Stomach (tissue), 9 donors: ENCODE measurements around the gene USP40. TPM values are rescaled to one million over a fixed set of nuclear protein-coding genes. Genes with fewer than 3 reads are reported as not detected.

Experiments used
- DNase-seq, 2 donors: peaks; one replicate each; pipeline versions ENCODE4 v3.0.0 to v3.0.0-alpha.2; 2013 to 2019
- H3K27ac ChIP-seq, 5 donors: fragments of 200-600 bp in 4 of 5; sonication (generic) in 4 of 5; one replicate each; pipeline ENCODE4 v1.5.1; 2013 to 2019; ENCODE audit warnings: mild to moderate bottlenecking in 1 of 5, moderate library complexity in 1 of 5
- H3K27me3 ChIP-seq, 3 donors: fragments of 200-600 bp; sonication (generic); one replicate each; pipeline ENCODE4 v1.5.1; 2017 to 2019; ENCODE audit warnings: mixed run types in 1 of 3
- H3K36me3 ChIP-seq, 4 donors: fragments of 200-600 bp; sonication (generic); 1 replicate in 3 of 4; 2 replicates in 1 of 4; pipeline ENCODE4 v1.5.1; 2016 to 2019
- H3K4me1 ChIP-seq, 4 donors: fragments of 200-600 bp; sonication (generic); one replicate each; pipeline ENCODE4 v1.5.1; 2016 to 2019
- H3K4me3 ChIP-seq, 4 donors: fragments of 200-600 bp; sonication (generic) in 3 of 4; one replicate each; pipeline ENCODE4 v1.5.1; 2016 to 2019; ENCODE audit warnings: mild to moderate bottlenecking in 1 of 4
- H3K9me3 ChIP-seq, 4 donors: fragments of 200-600 bp; sonication (generic); one replicate each; pipeline ENCODE4 v1.5.1; 2016 to 2019
- EP300 ChIP-seq: sonication (generic); formaldehyde crosslinking; IDR thresholded peaks from one replicate; pipeline ENCODE4 v1.6.1; 2017; ENCODE audit warnings: antibody characterized with exemption
- POLR2A ChIP-seq, 4 donors: fragments of 450-650 bp; IDR thresholded peaks; one replicate each; pipeline ENCODE4 v1.6.1; 2016; ENCODE audit warnings: antibody characterized with exemption in 4 of 4, control low read depth in 2 of 4, mild to moderate bottlenecking in 1 of 4, moderate library complexity in 1 of 4
- POLR2AphosphoS5 ChIP-seq, 3 donors: sonication (generic); formaldehyde crosslinking; IDR thresholded peaks; one replicate each; pipeline ENCODE4 v1.6.1; 2016; ENCODE audit warnings: antibody characterized with exemption in 3 of 3
- WGBS, 5 donors: extraction: QIAGEN DNeasy Blood & Tissue Kit in 3 of 5; methylation state at CpG; one replicate each; pipeline versions ENCODE4 v1.1.5 to v1.1.7; 2013 to 2018; 5-methylcytosine and 5-hydroxymethylcytosine counted together
- intact Hi-C: fragments of 100-400 bp; cut with DNase I; formaldehyde crosslinking; loops from one replicate; pipeline ENCODE4 v1.15.1; 2023; ENCODE audit warnings: low total_unique reads
- polyA plus RNA-seq, 3 donors: library from polyadenylated mRNA; stranded (reverse); fragments of 200-250 nt; gene quantifications; one replicate each; pipeline ENCODE4 v1.2.3, GENCODE V29; 2013
- total RNA-seq, 5 donors: library from RNA; depleted of rRNA; stranded (reverse); fragments of >200 nt; gene quantifications; one replicate each; pipeline versions ENCODE4 v1.1.0 to v1.2.3, GENCODE V29; 2014 to 2016
- TF ChIP-seq, protein P1 (sequence below), 7 experiments: fragments of 450-650 bp in 4 of 7; fragments of 200-600 bp in 3 of 7; sonication (generic) in 3 of 7; IDR thresholded peaks; one replicate each; pipeline ENCODE4 v1.5.1; 2016 to 2019; ENCODE audit warnings: antibody characterized with exemption in 7 of 7, control low read depth in 2 of 7, mild to moderate bottlenecking in 1 of 7
- donor health status: healthy with polysubstance abuse.
- donor health status: Bipolar disorder and iron deficiency.
- donor health status: healthy.

USP40 gene
- total and polyA plus RNA-seq, 8 donors: 14.5 to 186 (median 31.3) TPM

DNA sequence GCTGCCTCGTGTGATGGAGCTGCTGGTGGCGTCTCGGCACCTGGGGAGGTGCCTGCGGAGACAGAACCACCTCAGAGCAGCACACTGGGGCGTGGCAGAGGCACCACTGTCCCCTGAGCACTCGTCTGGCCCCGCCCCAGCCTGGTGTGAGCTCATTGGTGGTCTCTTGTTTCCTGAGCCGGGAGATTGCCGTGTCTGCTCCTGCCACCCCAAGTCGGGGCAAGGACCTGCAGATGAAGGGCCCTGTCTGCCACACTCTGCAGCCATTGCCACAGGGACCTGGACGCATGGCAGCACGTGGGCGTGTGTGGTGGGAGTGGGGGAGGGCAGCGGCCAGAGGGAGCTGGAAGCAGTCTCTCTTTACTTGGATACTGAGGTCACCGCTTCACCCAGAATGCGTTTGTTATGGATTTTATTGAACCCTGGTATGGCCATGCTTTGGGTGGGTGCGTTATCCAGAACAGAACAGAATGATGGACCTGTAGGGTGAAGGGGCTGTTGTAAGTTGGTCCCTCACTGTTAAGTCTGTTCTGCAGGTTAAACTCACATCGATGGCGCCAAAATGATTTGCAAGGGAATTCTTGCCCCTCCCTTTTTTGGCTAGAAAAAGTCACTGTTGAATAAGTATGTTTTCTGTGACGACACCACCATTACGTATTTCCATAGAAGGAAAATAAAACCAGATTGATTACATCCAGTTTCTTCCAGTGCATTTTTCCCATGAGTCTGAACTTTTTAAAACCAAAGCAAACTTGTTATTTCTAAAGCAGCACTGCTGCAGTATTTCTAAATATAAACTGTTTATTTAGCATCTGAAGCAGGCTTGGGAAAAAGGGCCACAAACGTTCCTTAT, 92.0 kb downstream of the USP40 start:
- intact Hi-C loops: no loop called here
- Histone ChIP-seq H3K4me1 (peaks cover 2 to 27% (median 23%) of the 10 kb centered on the region in 4 donors), H3K27me3 (no peaks in the 10 kb centered on the region), H3K36me3 (peaks cover 30 to 83% (median 78%) of the 10 kb centered on the region in 4 donors), H3K4me3 (no peak overlapping the region), H3K27ac (peak overlapping the region; percentile 26 to 69 (median 54)), H3K9me3 (no peaks in the 10 kb centered on the region)
- TF ChIP-seq EP300 (no peak), POLR2AphosphoS5 (IDR thresholded peaks at IDR 0.05) (peak in 1 of 3 donors; percentile 15)
- DNase-seq: peak; percentile 24 to 64
- 54 to 68% (median 57%) methylated on average over 15 to 22 of the region's 22 CpGs for WGBS, 5 donors

DNA sequence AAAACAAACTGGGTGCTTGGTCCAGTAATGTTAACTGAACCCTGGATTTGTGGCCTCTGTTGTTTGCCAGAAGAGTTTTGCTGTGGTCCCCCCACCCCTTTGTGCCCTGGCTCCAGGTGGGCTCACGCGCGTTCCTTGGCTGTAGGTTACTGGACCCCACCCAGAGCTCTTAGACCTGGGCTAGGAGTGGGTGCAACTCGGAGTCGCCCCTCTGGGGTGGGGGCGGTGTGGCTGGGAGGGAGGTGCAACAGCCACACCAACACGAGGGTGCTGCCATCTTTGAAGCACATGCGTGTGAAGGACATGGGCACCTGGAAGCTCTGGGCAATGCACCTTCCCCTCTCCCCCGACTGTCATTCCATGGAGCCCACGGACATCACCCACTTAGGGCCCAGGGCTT, 92.7 kb downstream of the USP40 start:
- DNase-seq: peak in 1 of 2 donors; percentile 19
- WGBS, 5 donors: 74 to 93% (median 86%) methylated on average over 7 to 10 of the region's 10 CpGs
- intact Hi-C loops: no loop called here
- no peaks in the 10 kb centered on the region for H3K9me3 ChIP-seq
- H3K4me1 ChIP-seq: peaks cover 8 to 31% (median 29%) of the 10 kb centered on the region in 4 donors
- TF ChIP-seq EP300: no peak
- TF ChIP-seq, protein P1, sequence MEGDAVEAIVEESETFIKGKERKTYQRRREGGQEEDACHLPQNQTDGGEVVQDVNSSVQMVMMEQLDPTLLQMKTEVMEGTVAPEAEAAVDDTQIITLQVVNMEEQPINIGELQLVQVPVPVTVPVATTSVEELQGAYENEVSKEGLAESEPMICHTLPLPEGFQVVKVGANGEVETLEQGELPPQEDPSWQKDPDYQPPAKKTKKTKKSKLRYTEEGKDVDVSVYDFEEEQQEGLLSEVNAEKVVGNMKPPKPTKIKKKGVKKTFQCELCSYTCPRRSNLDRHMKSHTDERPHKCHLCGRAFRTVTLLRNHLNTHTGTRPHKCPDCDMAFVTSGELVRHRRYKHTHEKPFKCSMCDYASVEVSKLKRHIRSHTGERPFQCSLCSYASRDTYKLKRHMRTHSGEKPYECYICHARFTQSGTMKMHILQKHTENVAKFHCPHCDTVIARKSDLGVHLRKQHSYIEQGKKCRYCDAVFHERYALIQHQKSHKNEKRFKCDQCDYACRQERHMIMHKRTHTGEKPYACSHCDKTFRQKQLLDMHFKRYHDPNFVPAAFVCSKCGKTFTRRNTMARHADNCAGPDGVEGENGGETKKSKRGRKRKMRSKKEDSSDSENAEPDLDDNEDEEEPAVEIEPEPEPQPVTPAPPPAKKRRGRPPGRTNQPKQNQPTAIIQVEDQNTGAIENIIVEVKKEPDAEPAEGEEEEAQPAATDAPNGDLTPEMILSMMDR (IDR thresholded peaks at IDR 0.05): no peak
- no peak for TF ChIP-seq POLR2A (IDR thresholded peaks at IDR 0.05)
- no peak for TF ChIP-seq POLR2AphosphoS5 (IDR thresholded peaks at IDR 0.05)
- H3K27me3 ChIP-seq: no peaks in the 10 kb centered on the region
- H3K36me3 ChIP-seq: peaks cover 35 to 84% (median 82%) of the 10 kb centered on the region in 4 donors
- H3K4me3 ChIP-seq: no peak overlapping the region
- H3K27ac ChIP-seq: peak overlapping the region; percentile 8 to 69 (median 54)

DNA sequence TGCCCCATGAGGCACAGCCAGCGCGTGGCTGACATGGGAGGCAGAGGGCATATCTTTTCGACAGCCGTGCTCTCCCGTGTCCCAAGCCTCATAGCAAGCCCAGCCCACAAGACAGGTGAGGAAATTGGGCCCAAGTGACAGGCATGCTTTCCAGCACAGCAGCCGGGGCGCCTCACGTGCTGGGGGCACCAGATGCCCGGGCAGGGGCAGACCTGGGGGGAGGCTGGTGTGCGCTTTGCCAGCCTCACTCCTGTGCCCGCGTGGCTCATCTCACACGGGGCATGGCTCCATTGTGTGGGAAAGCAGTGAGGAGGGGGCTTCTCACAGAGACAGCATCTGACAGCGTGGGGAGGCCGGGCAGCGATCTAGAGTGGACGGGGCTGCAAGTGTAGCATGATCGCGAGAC, 93.2 kb downstream of the USP40 start:
- TF ChIP-seq POLR2AphosphoS5 (IDR thresholded peaks at IDR 0.05) (no peak), EP300 (no peak), POLR2A (IDR thresholded peaks at IDR 0.05) (no peak)
- TF ChIP-seq, protein P1 (IDR thresholded peaks at IDR 0.05): no peak
- DNase-seq: peak in 1 of 2 donors; percentile 24
- intact Hi-C loops: no loop called here
- peaks cover 40 to 84% (median 82%) of the 10 kb centered on the region in 4 donors for H3K36me3 ChIP-seq
- H3K4me1 ChIP-seq: peaks cover 8 to 33% (median 30%) of the 10 kb centered on the region in 4 donors
- H3K27ac ChIP-seq: peak overlapping the region in 2 of 5 donors; percentile 50 to 54
- 90 to 95% (median 93%) methylated on average over 14 to 19 of the region's 19 CpGs for WGBS, 5 donors
- no peaks in the 10 kb centered on the region for H3K9me3 ChIP-seq
- H3K27me3 ChIP-seq: no peaks in the 10 kb centered on the region
- no peak overlapping the region for H3K4me3 ChIP-seq

DNA sequence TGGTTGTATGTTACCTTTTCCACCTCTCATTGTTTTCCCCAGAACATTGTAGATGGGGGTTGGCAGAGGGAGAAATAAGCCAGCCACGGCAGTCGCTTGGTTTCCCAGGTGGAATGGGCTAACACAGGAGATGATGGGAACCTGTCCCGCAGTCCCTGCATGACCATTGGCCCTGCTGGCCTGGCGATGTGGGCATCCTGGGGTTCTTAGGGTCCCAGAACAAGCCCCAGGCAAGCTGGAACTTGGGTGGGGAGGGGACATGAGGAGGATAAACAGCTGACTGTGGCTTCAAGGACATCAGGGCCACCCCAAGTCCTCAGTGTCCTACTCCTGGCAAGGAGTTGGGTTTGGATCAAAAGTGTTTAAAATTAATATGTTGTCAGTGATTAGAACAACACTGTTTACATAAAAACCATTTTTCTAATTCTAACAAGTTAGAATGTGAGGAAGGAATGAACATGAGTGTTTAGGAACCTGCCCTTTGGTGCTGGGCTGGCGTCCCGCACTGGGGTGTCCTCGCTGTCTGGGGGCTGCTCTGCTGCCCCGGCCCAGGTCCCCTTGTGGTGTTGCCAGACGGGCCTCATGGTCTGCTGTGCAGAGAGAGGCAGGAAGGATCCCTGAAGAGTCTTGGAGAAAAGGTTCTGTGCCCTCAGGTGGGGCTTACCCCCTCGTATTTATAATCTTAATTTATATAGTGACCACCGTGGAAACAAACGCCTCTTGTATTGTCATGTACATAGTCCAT, 95.1 kb downstream of the USP40 start:
- peaks cover 8 to 33% (median 30%) of the 10 kb centered on the region in 4 donors for H3K4me1 ChIP-seq
- peaks cover 44 to 84% (median 82%) of the 10 kb centered on the region in 4 donors for H3K36me3 ChIP-seq
- no peaks in the 10 kb centered on the region for H3K27me3 ChIP-seq
- TF ChIP-seq POLR2AphosphoS5 (IDR thresholded peaks at IDR 0.05): no peak
- TF ChIP-seq, protein P1 (IDR thresholded peaks at IDR 0.05): no peak
- TF ChIP-seq EP300: no peak
- TF ChIP-seq POLR2A (IDR thresholded peaks at IDR 0.05): no peak
- DNase-seq: peak in 1 of 2 donors; percentile 22
- H3K4me3 ChIP-seq: no peak overlapping the region
- intact Hi-C loops: no loop called here
- H3K27ac ChIP-seq: peak overlapping the region in 3 of 5 donors; percentile 31 to 81 (median 76)
- 83 to 93% (median 92%) methylated on average over 12 of the region's 12 CpGs for WGBS, 5 donors
- H3K9me3 ChIP-seq: no peaks in the 10 kb centered on the region
